GM18499 (cell line): ENCODE results near the gene COLQ.
"Not testable (repeated sequence)": the region's sequence is repeated elsewhere in the genome, so short reads cannot be mapped to it uniquely, and the experiment has no call there.

Experiments used
- ATAC-seq: cut with Tn5 transposase; IDR thresholded peaks from one replicate; pipeline ENCODE4 v1.9.1; 2021; ENCODE audit warnings: moderate number of reproducible peaks; ENCODE audit not compliant: insufficient read depth, unreplicated experiment

COLQ gene

GRCh38 chr3:15521573-15521965 is at the start of gene COLQ:
Gene COLQ, minus strand, starts transcription at chr3:15521706. Its CDS starts 81 bp downstream, at chr3:15521625.
- no peak for ATAC-seq

GRCh38 chr3:15563190-15563589 is 41.7 kb upstream of the COLQ start:
- ATAC-seq = no peak

GRCh38 chr3:15562560-15562959 is 41.1 kb upstream of the COLQ start:
- ATAC-seq = no peak

- no peak for ATAC-seq
These were observed 37.1 kb upstream of the COLQ start for GRCh38 chr3:15558581-15558980.

- ATAC-seq = no peak
These were observed 36.0 kb upstream of the COLQ start for GRCh38 chr3:15557511-15557946.

- ATAC-seq = peak; percentile 92
These were observed 35.0 kb upstream of the COLQ start for GRCh38 chr3:15556512-15556911.

- no peak for ATAC-seq
These were observed 32.2 kb upstream of the COLQ start for GRCh38 chr3:15553749-15554148.

- ATAC-seq = no peak
These were observed 30.4 kb upstream of the COLQ start for GRCh38 chr3:15551902-15552301.

GRCh38 chr3:15549846-15550245 is 28.3 kb upstream of the COLQ start:
- ATAC-seq = no peak

GRCh38 chr3:15542614-15543013 is 21.1 kb upstream of the COLQ start:
- ATAC-seq = no peak

- ATAC-seq = no peak
These were observed 19.9 kb upstream of the COLQ start for GRCh38 chr3:15541371-15541770.

GRCh38 chr3:15539066-15539465 is 17.6 kb upstream of the COLQ start:
- no peak for ATAC-seq

- no peak for ATAC-seq
These were observed 16.8 kb upstream of the COLQ start for GRCh38 chr3:15538345-15538744.

- ATAC-seq = no peak
These were observed 15.3 kb upstream of the COLQ start for GRCh38 chr3:15536856-15537255.

- no peak for ATAC-seq
These were observed 14.2 kb upstream of the COLQ start for GRCh38 chr3:15535732-15536131.

GRCh38 chr3:15532614-15533013 is 11.1 kb upstream of the COLQ start:
- not testable (repeated sequence) for ATAC-seq

GRCh38 chr3:15531346-15531745 is 9.8 kb upstream of the COLQ start:
- ATAC-seq = no peak

- no peak for ATAC-seq
These were observed 7.5 kb upstream of the COLQ start for GRCh38 chr3:15528854-15529537.

GRCh38 chr3:15527031-15527459 is 5.5 kb upstream of the COLQ start:
- no peak for ATAC-seq

GRCh38 chr3:15525790-15526189 is 4.3 kb upstream of the COLQ start:
- ATAC-seq = no peak

GRCh38 chr3:15523660-15524417 is 2.3 kb upstream of the COLQ start:
- no peak for ATAC-seq

- ATAC-seq = no peak
These were observed 510 bp upstream of the COLQ start for GRCh38 chr3:15522016-15522415.
